HEK293T (cell line): ENCODE measurements around the gene NPC1L1.

Source experiments
- CTCF ChIA-PET: fragments of 350-600 bp; formaldehyde crosslinking; extraction: SDS; loops from one replicate; lab custom pipeline; 2021; ENCODE audit warnings: antibody characterized with exemption, inconsistent platforms; lab: Yijun Ruan, JAX
- POLR2A ChIA-PET: fragments of 350-600 bp; formaldehyde crosslinking; extraction: SDS; loops from one replicate; lab custom pipeline; 2020; ENCODE audit warnings: antibody characterized with exemption, inconsistent platforms; lab: Yijun Ruan, JAX
- DNase-seq: peaks from one replicate; pipeline ENCODE4 v3.0.0; 2012; ENCODE audit warnings: mixed read lengths; ENCODE audit errors: extremely low spot score
- ARNT ChIP-seq: fragments of 450-650 bp; IDR thresholded peaks from 2 replicates; pipeline ENCODE4 v1.6.1; 2017; ENCODE audit warnings: mild to moderate bottlenecking
- BHLHE40 ChIP-seq: fragments of 450-650 bp; IDR thresholded peaks from 2 replicates; pipeline ENCODE4 v1.6.1; 2016; ENCODE audit warnings: mild to moderate bottlenecking, moderate library complexity, borderline replicate concordance
- CTBP1 ChIP-seq: fragments of 450-650 bp; IDR thresholded peaks from 2 replicates; pipeline ENCODE4 v1.6.1; 2016; ENCODE audit warnings: borderline replicate concordance
- ELF4 ChIP-seq: fragments of 450-650 bp; IDR thresholded peaks from 2 replicates; pipeline ENCODE4 v1.6.1; 2017; ENCODE audit warnings: antibody characterized with exemption
- FOXA1 ChIP-seq: fragments of 450-650 bp; IDR thresholded peaks from 2 replicates; pipeline ENCODE4 v1.6.1; 2016; ENCODE audit warnings: mild to moderate bottlenecking
- FOXK2 ChIP-seq: fragments of 450-650 bp; IDR thresholded peaks from 2 replicates; pipeline ENCODE4 v1.6.1; 2016; ENCODE audit warnings: mild to moderate bottlenecking
- FOXM1 ChIP-seq: fragments of 450-650 bp; IDR thresholded peaks from 2 replicates; pipeline ENCODE4 v1.6.1; 2017; ENCODE audit warnings: mild to moderate bottlenecking, borderline replicate concordance
- HDGF ChIP-seq: fragments of 450-650 bp; IDR thresholded peaks from 2 replicates; pipeline ENCODE4 v1.6.1; 2017; ENCODE audit warnings: antibody characterized with exemption, borderline replicate concordance
- L3MBTL2 ChIP-seq: fragments of 450-650 bp; conservative IDR thresholded peaks from 2 replicates; pipeline ENCODE4 v1.6.1; 2016; ENCODE audit warnings: mild to moderate bottlenecking
- LEF1 ChIP-seq: fragments of 450-650 bp; IDR thresholded peaks from 2 replicates; pipeline ENCODE4 v1.6.1; 2017; ENCODE audit warnings: mild to moderate bottlenecking, borderline replicate concordance
- NFRKB ChIP-seq: fragments of 450-650 bp; IDR thresholded peaks from 2 replicates; pipeline ENCODE4 v1.6.1; 2016; ENCODE audit warnings: mild to moderate bottlenecking, moderate library complexity
- PKNOX1 ChIP-seq: fragments of 450-650 bp; IDR thresholded peaks from 2 replicates; pipeline ENCODE4 v1.6.1; 2016
- SP1 ChIP-seq: fragments of 450-650 bp; IDR thresholded peaks from 2 replicates; pipeline ENCODE4 v1.6.1; 2017
- SUZ12 ChIP-seq: fragments of 450-650 bp; IDR thresholded peaks from 2 replicates; pipeline ENCODE4 v1.6.1; 2016; ENCODE audit warnings: mild to moderate bottlenecking
- TARDBP ChIP-seq: fragments of 450-650 bp; IDR thresholded peaks from 2 replicates; pipeline ENCODE4 v1.6.1; 2016
- ZNF384 ChIP-seq: fragments of 450-650 bp; IDR thresholded peaks from 2 replicates; pipeline ENCODE4 v1.6.1; 2016

Gene NPC1L1

GRCh38 chr7:44470628-44471245 lies 70.4 kb downstream of the NPC1L1 start:
- POLR2A ChIA-PET, result no interaction called here
- DNase-seq, result no peak
- CTCF ChIA-PET, result no interaction called here

DNA sequence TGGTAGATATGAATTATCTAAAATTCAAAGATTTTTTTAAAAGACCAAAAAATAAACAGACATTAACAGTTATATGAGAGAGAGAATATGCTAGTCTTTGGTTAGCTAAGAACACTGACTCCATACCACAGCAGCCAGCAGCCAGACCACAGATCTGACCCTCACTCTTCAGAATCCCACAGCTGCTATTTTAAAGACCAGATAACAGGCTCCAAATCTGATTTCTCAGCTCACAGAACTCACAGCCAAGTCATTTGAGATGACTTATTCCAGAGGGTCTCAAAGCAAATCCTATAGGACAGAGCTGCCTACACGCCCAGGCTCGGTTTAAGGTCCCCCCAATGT lies 71.0 kb downstream of the NPC1L1 start:
- no peak for DNase-seq
- POLR2A ChIA-PET, result no interaction called here
- CTCF ChIA-PET, result no interaction called here
- no peak for TF ChIP-seq L3MBTL2
- TF ChIP-seq FOXA1, result no peak
- no peak for TF ChIP-seq FOXM1
- no peak for TF ChIP-seq FOXK2
- no peak for TF ChIP-seq ZNF384
- TF ChIP-seq LEF1, result no peak
- TF ChIP-seq CTBP1, result no peak
- no peak for TF ChIP-seq TARDBP
- TF ChIP-seq SUZ12, result no peak
- TF ChIP-seq ELF4, result no peak

More at GRCh38 chr7:44470628-44471245, 70.4 kb downstream of the NPC1L1 start:
- TF ChIP-seq L3MBTL2 (no peak), PKNOX1 (no peak), LEF1 (no peak), ZNF384 (no peak), FOXK2 (no peak), ELF4 (no peak), SP1 (no peak), NFRKB (no peak), TARDBP (no peak), SUZ12 (no peak), ARNT (no peak), BHLHE40 (no peak), FOXM1 (no peak), FOXA1 (no peak), CTBP1 (no peak), HDGF (no peak)

GRCh38 chr7:44469461-44470134 lies 71.5 kb downstream of the NPC1L1 start:
- DNase-seq, result no peak
- ChIA-PET CTCF (no interaction called here), POLR2A (no interaction called here)
- TF ChIP-seq L3MBTL2 (no peak), ZNF384 (no peak), BHLHE40 (no peak), HDGF (no peak)

GRCh38 chr7:44467217-44467548 lies 73.9 kb downstream of the NPC1L1 start:
- TF ChIP-seq BHLHE40 (no peak), SUZ12 (no peak), TARDBP (no peak), L3MBTL2 (no peak), FOXK2 (no peak), ZNF384 (no peak)
- ChIA-PET CTCF (no interaction called here), POLR2A (no interaction called here)
- DNase-seq, result no peak

- ChIA-PET CTCF (interaction anchor here (0.6 kb wide), 1 partner anchor 59 kb away, joined by 11 read pairs; no protein-coding TSS in a partner anchor), POLR2A (no interaction called here)
- TF ChIP-seq L3MBTL2 (no peak), FOXM1 (no peak), ZNF384 (no peak), NFRKB (no peak), SP1 (no peak), ARNT (no peak), LEF1 (no peak), HDGF (no peak), ELF4 (no peak), PKNOX1 (no peak), BHLHE40 (no peak), FOXA1 (no peak), TARDBP (no peak), FOXK2 (no peak), CTBP1 (no peak), SUZ12 (no peak)
- no peak for DNase-seq
These were observed 74.6 kb downstream of the NPC1L1 start for GRCh38 chr7:44466300-44467216.

- TF ChIP-seq LEF1 (no peak), SUZ12 (no peak), TARDBP (no peak), SP1 (no peak), CTBP1 (no peak), ELF4 (no peak), FOXA1 (no peak)
- ChIA-PET POLR2A (no interaction called here), CTCF (interaction anchor here (0.6 kb wide), 2 partner anchors 17 to 293 kb away, joined by 3 read pairs; no protein-coding TSS in a partner anchor)
- DNase-seq, result no peak
These were observed 75.6 kb downstream of the NPC1L1 start for GRCh38 chr7:44465490-44465889.
